OCI-LY1 (cell line): ENCODE data around the gene KRT80.

Experiments used
- EZH2 ChIP-seq: fragments of 200-600 bp; sonication (generic), shearing (Covaris generic); IDR thresholded peaks from 2 replicates; pipeline ENCODE4 v1.8.0; 2017; ENCODE audit warnings: borderline replicate concordance, mixed run types, mild to moderate bottlenecking, antibody characterized with exemption, low read length, moderate library complexity, mixed read lengths
- TF ChIP-seq, protein P1 (sequence below): fragments of 200-600 bp; sonication (generic), shearing (Covaris generic); IDR thresholded peaks from 2 replicates; pipeline ENCODE4 v1.5.1; 2017; ENCODE audit warnings: mild to moderate bottlenecking, antibody characterized with exemption, low read length, moderate library complexity, mixed read lengths

GRCh38 chr12:52179396-52179973, 12.3 kb downstream of the KRT80 start:
- TF ChIP-seq, protein P1, sequence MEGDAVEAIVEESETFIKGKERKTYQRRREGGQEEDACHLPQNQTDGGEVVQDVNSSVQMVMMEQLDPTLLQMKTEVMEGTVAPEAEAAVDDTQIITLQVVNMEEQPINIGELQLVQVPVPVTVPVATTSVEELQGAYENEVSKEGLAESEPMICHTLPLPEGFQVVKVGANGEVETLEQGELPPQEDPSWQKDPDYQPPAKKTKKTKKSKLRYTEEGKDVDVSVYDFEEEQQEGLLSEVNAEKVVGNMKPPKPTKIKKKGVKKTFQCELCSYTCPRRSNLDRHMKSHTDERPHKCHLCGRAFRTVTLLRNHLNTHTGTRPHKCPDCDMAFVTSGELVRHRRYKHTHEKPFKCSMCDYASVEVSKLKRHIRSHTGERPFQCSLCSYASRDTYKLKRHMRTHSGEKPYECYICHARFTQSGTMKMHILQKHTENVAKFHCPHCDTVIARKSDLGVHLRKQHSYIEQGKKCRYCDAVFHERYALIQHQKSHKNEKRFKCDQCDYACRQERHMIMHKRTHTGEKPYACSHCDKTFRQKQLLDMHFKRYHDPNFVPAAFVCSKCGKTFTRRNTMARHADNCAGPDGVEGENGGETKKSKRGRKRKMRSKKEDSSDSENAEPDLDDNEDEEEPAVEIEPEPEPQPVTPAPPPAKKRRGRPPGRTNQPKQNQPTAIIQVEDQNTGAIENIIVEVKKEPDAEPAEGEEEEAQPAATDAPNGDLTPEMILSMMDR = no peak
- no peak for TF ChIP-seq EZH2
